K562 (cell line): ENCODE data around the gene FADS1. TPM values are rescaled to one million over a fixed set of nuclear protein-coding genes. Genes with fewer than 3 reads are reported as not detected.

Experiments used
- C11orf30 ChIP-seq: fragments of 450-650 bp; IDR thresholded peaks from 2 replicates; pipeline ENCODE4 v1.6.1; 2016; ENCODE audit warnings: low read depth, mild to moderate bottlenecking
- CEBPZ ChIP-seq: fragments of 150-350 bp; IDR thresholded peaks from 2 replicates; pipeline ENCODE4 v1.6.1; 2014; ENCODE audit warnings: low read depth, mild to moderate bottlenecking, low read length, borderline replicate concordance
- COPS2 ChIP-seq: fragments of 450-650 bp; conservative IDR thresholded peaks from 2 replicates; pipeline ENCODE4 v1.6.1; 2016; ENCODE audit warnings: mild to moderate bottlenecking, moderate library complexity
- NRF1 ChIP-seq, 2 experiments: fragments of 450-650 bp; IDR thresholded peaks in 1 of 2; conservative IDR thresholded peaks in 1 of 2; 2 replicates each; pipeline ENCODE4 v1.6.1; 2014; ENCODE audit warnings: mild to moderate bottlenecking in 2 of 2
- NUFIP1 ChIP-seq: fragments of 450-650 bp; IDR thresholded peaks from 2 replicates; pipeline ENCODE4 v1.6.1; 2018; ENCODE audit not compliant: partially characterized antibody
- POLR2AphosphoS2 ChIP-seq: IDR thresholded peaks from 2 replicates; pipeline ENCODE4 v1.6.1; 2012; ENCODE audit warnings: low read length, improper control_type of control experiment
- RBFOX2 ChIP-seq: fragments of 200-400 bp; formaldehyde crosslinking; IDR thresholded peaks from 2 replicates; pipeline ENCODE4 v1.6.1; 2017; ENCODE audit warnings: low read depth, mild to moderate bottlenecking, low read length, moderate library complexity
- RREB1 ChIP-seq: fragments of 250-450 bp; sonication (Bioruptor Pico); IDR thresholded peaks from 2 replicates; pipeline ENCODE4 v1.4.0; 2020
- SMAD3 ChIP-seq: fragments of 450-650 bp; formaldehyde crosslinking; conservative IDR thresholded peaks from 2 replicates; pipeline ENCODE4 v1.4.0; 2020; ENCODE audit warnings: mild to moderate bottlenecking
- SMARCA4 ChIP-seq: fragments of 450-650 bp; IDR thresholded peaks from 2 replicates; pipeline ENCODE4 v1.6.1; 2016
- SMARCE1 ChIP-seq: fragments of 450-650 bp; IDR thresholded peaks from 2 replicates; pipeline ENCODE4 v1.7.1; 2016; ENCODE audit warnings: mild to moderate bottlenecking
- SRSF3 ChIP-seq: fragments of 200-400 bp; formaldehyde crosslinking; IDR thresholded peaks from 2 replicates; pipeline ENCODE4 v1.6.1; 2016; ENCODE audit warnings: mild to moderate bottlenecking, low read length, moderate library complexity; ENCODE audit not compliant: insufficient read depth
- TAF7 ChIP-seq: fragments of 450-650 bp; IDR thresholded peaks from 2 replicates; pipeline ENCODE4 v1.6.1; 2016; ENCODE audit warnings: missing genetic modification characterization, missing compliant biosample characterization
- ZBED1 ChIP-seq: IDR thresholded peaks from 2 replicates; pipeline ENCODE4 v1.6.1; 2014
- ZNF695 ChIP-seq: fragments of 450-650 bp; formaldehyde crosslinking; IDR thresholded peaks from 2 replicates; pipeline ENCODE4 v1.4.0; 2020; ENCODE audit warnings: mild to moderate bottlenecking, moderate library complexity
- ZNF766 ChIP-seq: fragments of 200-800 bp; sonication (Bioruptor generic); conservative IDR thresholded peaks from 2 replicates; pipeline ENCODE4 v1.6.1; 2016; ENCODE audit warnings: missing genetic modification characterization, missing compliant biosample characterization
- polyA plus RNA-seq, 8 experiments: library from polyadenylated mRNA; depleted of rRNA in 4 of 8; stranded (reverse) in 5 of 8; unstranded in 3 of 8; fragments of >200 nt; fragmentation: Nextera tagmentation in 2 of 8; fragmentation: Illumina TruSeq in 1 of 8; extraction: Ambion mirVana in 2 of 8; extraction: Trizol in 1 of 8; gene quantifications; 2 replicates each; pipeline versions ENCODE4 v1.2.1 to v1.2.3, GENCODE V29; 2011 to 2014; ENCODE audit warnings: inconsistent platforms in 1 of 8, missing spikeins in 1 of 8
- total RNA-seq, 7 experiments: library from RNA; depleted of rRNA in 6 of 7; stranded (reverse); fragments of >200 nt in 6 of 7; fragmentation: Illumina TruSeq in 2 of 7; extraction: Trizol in 2 of 7; gene quantifications; 2 replicates each; pipeline versions ENCODE4 v1.2.1 to v1.2.3, GENCODE V29; 2011 to 2021; ENCODE audit warnings: low replicate concordance in 1 of 7

Gene FADS1
- total and polyA plus RNA-seq, 9 of the 15 experiments (the other 6 are each of a cell fraction or from before 2014, with no cell fraction given), result 110 to 864 (median 364) TPM

- TF ChIP-seq RREB1 (CRISPR knock-in tag) (no peak), ZNF766 (CRISPR knock-in tag) (peak; percentile 48; the same call in 1 of the 2 replicates), SMARCA4 (peak; percentile 98), CEBPZ (no peak), TAF7 (tag) (no peak), COPS2 (no peak), NRF1 (conservative IDR thresholded peaks at IDR 0.05 in 1 of 2, IDR thresholded peaks at IDR 0.05 in 1 of 2) (no peak), SMAD3 (CRISPR knock-in tag) (no peak), ZBED1 (0 out of 2 replicates have a peak, but pooled peaks have one; percentile 74), RBFOX2 (0 out of 2 replicates have a peak, but pooled peaks have one; percentile 29), POLR2AphosphoS2 (peak; percentile 83; the same call in 1 of the 2 replicates), SMARCE1 (peak; percentile 98), ZNF695 (CRISPR knock-in tag) (no peak), NUFIP1 (no peak), C11orf30 (peak; percentile 46; the same call in 1 of the 2 replicates), SRSF3 (no peak)
Measured at GRCh38 chr11:61800331-61801281, 16.2 kb downstream of the FADS1 start (continued).
